NCI-H146 treated with DMSO at 0.1 percent for 48 hours (cell line): ENCODE measurements around the gene CHST10.
"Not testable (repeated sequence)": the region's sequence is repeated elsewhere in the genome, so short reads cannot be mapped to it uniquely, and the experiment has no call there.

Experiments
- DNase-seq: peaks from one replicate; lab custom pipeline; 2025; ENCODE audit not compliant: unreplicated experiment; lab: John Stamatoyannopoulos, UW

The CHST10 gene

GRCh38 chr2:100395532-100396350, 21.7 kb downstream of the CHST10 start:
- no peak for DNase-seq

- no peak for DNase-seq
Observed at GRCh38 chr2:100394111-100394641, 23.3 kb downstream of the CHST10 start.

- DNase-seq, result no peak
Observed at GRCh38 chr2:100393362-100393761, 24.1 kb downstream of the CHST10 start.

GRCh38 chr2:100392715-100393114, 24.8 kb downstream of the CHST10 start:
- DNase-seq, result no peak

- DNase-seq, result no peak
Observed at GRCh38 chr2:100391735-100392515, 25.5 kb downstream of the CHST10 start.

- DNase-seq, result no peak
Observed at GRCh38 chr2:100390001-100390940, 27.2 kb downstream of the CHST10 start.

- DNase-seq, result no peak
Observed at GRCh38 chr2:100388703-100389102, 28.8 kb downstream of the CHST10 start.

GRCh38 chr2:100383954-100384353, 33.5 kb downstream of the CHST10 start:
- no peak for DNase-seq

GRCh38 chr2:100383306-100383705, 34.2 kb downstream of the CHST10 start:
- no peak for DNase-seq

- peak; percentile 70 for DNase-seq
Observed at GRCh38 chr2:100381240-100381639, 36.2 kb downstream of the CHST10 start.

- DNase-seq, result no peak
Observed at GRCh38 chr2:100380681-100381080, 36.8 kb downstream of the CHST10 start.

GRCh38 chr2:100376836-100377235, 40.6 kb downstream of the CHST10 start:
- DNase-seq, result no peak

- DNase-seq, result no peak
Observed at GRCh38 chr2:100367163-100367562, 50.3 kb downstream of the CHST10 start.

- no peak for DNase-seq
Observed at GRCh38 chr2:100365434-100365833, 52.0 kb downstream of the CHST10 start.

- DNase-seq, result not testable (repeated sequence)
Observed at GRCh38 chr2:100362269-100362668, 55.2 kb downstream of the CHST10 start.

GRCh38 chr2:100359576-100359975, 57.9 kb downstream of the CHST10 start:
- DNase-seq, result no peak

- no peak for DNase-seq
Observed at GRCh38 chr2:100358554-100358953, 58.9 kb downstream of the CHST10 start.

GRCh38 chr2:100352521-100352920, 64.9 kb downstream of the CHST10 start:
- no peak for DNase-seq

- DNase-seq, result peak; percentile 25
Observed at GRCh38 chr2:100350661-100351185, 66.7 kb downstream of the CHST10 start.

- DNase-seq, result not testable (repeated sequence)
Observed at GRCh38 chr2:100345144-100345543, 72.3 kb downstream of the CHST10 start.

- no peak for DNase-seq
Observed at GRCh38 chr2:100344433-100344832, 73.0 kb downstream of the CHST10 start.
